ENCODE measurements around the gene FRAT1. TPM values are rescaled to one million over a fixed set of nuclear protein-coding genes. Genes with fewer than 3 reads are reported as not detected.

FRAT1 gene
- total and polyA plus RNA-seq, 2 of the 4 experiments (the other 2 are of a cell fraction) = 0.54 to 0.89 TPM

DNA sequence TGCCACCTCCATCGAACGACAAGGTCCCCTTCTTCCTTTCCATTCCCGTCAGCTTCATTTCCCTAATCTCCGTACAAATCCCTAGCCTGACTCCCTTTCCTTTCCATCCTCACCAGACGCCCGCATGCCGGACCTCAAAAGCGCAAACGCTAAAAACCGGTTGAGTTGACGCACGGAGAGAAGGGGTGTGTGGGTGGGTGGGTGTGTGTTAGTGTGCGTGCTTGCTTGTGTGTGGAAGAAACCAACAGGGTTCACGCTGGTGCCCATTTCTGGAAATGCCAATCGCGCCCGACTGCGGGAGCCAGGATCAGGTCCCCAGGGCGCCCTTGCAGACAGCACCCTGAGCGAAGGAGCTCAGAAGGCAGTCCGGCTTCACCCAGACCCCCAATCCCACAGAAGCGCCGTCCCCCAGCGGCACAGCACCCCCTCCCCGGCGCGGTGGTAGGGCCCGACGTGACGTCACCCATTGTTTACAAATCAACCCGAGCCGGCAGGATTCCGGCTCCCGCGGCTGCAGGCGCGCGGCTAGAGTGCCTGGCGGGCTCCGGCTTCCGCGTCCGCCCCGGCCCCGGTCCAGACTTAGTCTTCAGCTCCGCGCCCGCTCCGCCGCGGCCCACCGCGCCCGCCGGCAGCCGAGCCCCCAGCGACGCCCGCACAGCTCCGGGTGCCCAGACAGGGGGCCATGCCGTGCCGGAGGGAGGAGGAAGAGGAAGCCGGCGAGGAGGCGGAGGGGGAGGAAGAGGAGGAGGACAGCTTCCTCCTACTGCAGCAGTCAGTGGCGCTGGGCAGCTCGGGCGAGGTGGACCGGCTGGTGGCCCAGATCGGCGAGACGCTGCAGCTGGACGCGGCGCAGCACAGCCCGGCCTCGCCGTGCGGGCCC is at the start of gene FRAT1 (continued):
- TF ChIP-seq, protein P1, sequence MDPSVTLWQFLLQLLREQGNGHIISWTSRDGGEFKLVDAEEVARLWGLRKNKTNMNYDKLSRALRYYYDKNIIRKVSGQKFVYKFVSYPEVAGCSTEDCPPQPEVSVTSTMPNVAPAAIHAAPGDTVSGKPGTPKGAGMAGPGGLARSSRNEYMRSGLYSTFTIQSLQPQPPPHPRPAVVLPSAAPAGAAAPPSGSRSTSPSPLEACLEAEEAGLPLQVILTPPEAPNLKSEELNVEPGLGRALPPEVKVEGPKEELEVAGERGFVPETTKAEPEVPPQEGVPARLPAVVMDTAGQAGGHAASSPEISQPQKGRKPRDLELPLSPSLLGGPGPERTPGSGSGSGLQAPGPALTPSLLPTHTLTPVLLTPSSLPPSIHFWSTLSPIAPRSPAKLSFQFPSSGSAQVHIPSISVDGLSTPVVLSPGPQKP (IDR thresholded peaks at IDR 0.05; ENCODE audit: borderline replicate concordance, low read depth, low read length) = no peak
- peak; percentile 97 for TF ChIP-seq BHLHE40 (IDR thresholded peaks at IDR 0.05; ENCODE audit: low read depth, low read length)
- TF ChIP-seq RFX5 (IDR thresholded peaks at IDR 0.05; ENCODE audit: low read depth, low read length) = no peak
- TF ChIP-seq RAD21 (IDR thresholded peaks at IDR 0.05; ENCODE audit: low read length) = no peak
- 0 out of 2 replicates have a peak, but pooled peaks have one; percentile 12 for TF ChIP-seq FOS (IDR thresholded peaks at IDR 0.05; ENCODE audit: low read depth, low read length)
- no peak for TF ChIP-seq MAFK (IDR thresholded peaks at IDR 0.05; ENCODE audit: low read depth, low read length)
- no peak for TF ChIP-seq NFE2L2 (IDR thresholded peaks at IDR 0.05; ENCODE audit: low read depth, low read length)

Data from IMR-90 (cell line).